Prostate gland (tissue), 2 donors: Measurements from ENCODE around the gene DOK3. TPM values are rescaled to one million over a fixed set of nuclear protein-coding genes. Genes with fewer than 3 reads are reported as not detected.

ENCODE experiments used
- DNase-seq: peaks from one replicate; pipeline ENCODE4 v3.0.0-alpha.2; 2019; ENCODE audit warnings: low spot score
- H3K27ac ChIP-seq, 2 donors: fragments of 200-600 bp; sonication (generic); 2 replicates each; pipeline ENCODE4 v1.5.1; 2017 to 2019
- H3K27me3 ChIP-seq: fragments of 200-600 bp; sonication (generic); replicated peaks from 2 replicates; pipeline ENCODE4 v1.5.1; 2019; ENCODE audit not compliant: insufficient read depth
- H3K36me3 ChIP-seq, 2 donors: fragments of 200-600 bp; sonication (generic); 1 replicate in 1 of 2; 2 replicates in 1 of 2; pipeline versions ENCODE4 v1.5.1 to v1.8.1; 2017 to 2019
- H3K4me1 ChIP-seq: fragments of 200-600 bp; sonication (generic); replicated peaks from 2 replicates; pipeline ENCODE4 v1.5.1; 2019
- H3K4me3 ChIP-seq, 2 donors: fragments of 200-600 bp; sonication (generic); 2 replicates each; pipeline ENCODE4 v1.5.1; 2017 to 2019
- H3K9me3 ChIP-seq: fragments of 200-600 bp; sonication (generic); 2 replicates; pipeline ENCODE4 v1.5.1; 2017
- POLR2A ChIP-seq: fragments of 450-650 bp; IDR thresholded peaks from one replicate; pipeline ENCODE4 v1.6.1; 2016; ENCODE audit warnings: antibody characterized with exemption, mild to moderate bottlenecking
- POLR2AphosphoS5 ChIP-seq: sonication (generic); formaldehyde crosslinking; IDR thresholded peaks from one replicate; pipeline ENCODE4 v1.6.1; 2017; ENCODE audit warnings: antibody characterized with exemption
- WGBS: methylation state at CpG from one replicate; pipeline ENCODE4 v1.1.5; 2018; 5-methylcytosine and 5-hydroxymethylcytosine counted together
- intact Hi-C: fragments of 100-400 bp; cut with DNase I; formaldehyde crosslinking; loops from one replicate; pipeline ENCODE4 v1.14.2; 2022
- total RNA-seq, 2 donors: library from RNA; depleted of rRNA; stranded (reverse); fragments of >200 nt; gene quantifications; one replicate each; pipeline ENCODE4 v1.1.0, GENCODE V29; 2016
- TF ChIP-seq, protein P1 (sequence below), 4 experiments: fragments of 200-600 bp in 2 of 4; fragments of 450-650 bp in 2 of 4; sonication (generic) in 2 of 4; IDR thresholded peaks; 1 replicate in 3 of 4; 2 replicates in 1 of 4; pipeline ENCODE4 v1.5.1; 2016 to 2019; ENCODE audit warnings: antibody characterized with exemption in 4 of 4, mild to moderate bottlenecking in 2 of 4, moderate library complexity in 2 of 4

The DOK3 gene
- total RNA-seq, 2 donors from 2014 or later, result 5.0 to 10.4 TPM

DNA sequence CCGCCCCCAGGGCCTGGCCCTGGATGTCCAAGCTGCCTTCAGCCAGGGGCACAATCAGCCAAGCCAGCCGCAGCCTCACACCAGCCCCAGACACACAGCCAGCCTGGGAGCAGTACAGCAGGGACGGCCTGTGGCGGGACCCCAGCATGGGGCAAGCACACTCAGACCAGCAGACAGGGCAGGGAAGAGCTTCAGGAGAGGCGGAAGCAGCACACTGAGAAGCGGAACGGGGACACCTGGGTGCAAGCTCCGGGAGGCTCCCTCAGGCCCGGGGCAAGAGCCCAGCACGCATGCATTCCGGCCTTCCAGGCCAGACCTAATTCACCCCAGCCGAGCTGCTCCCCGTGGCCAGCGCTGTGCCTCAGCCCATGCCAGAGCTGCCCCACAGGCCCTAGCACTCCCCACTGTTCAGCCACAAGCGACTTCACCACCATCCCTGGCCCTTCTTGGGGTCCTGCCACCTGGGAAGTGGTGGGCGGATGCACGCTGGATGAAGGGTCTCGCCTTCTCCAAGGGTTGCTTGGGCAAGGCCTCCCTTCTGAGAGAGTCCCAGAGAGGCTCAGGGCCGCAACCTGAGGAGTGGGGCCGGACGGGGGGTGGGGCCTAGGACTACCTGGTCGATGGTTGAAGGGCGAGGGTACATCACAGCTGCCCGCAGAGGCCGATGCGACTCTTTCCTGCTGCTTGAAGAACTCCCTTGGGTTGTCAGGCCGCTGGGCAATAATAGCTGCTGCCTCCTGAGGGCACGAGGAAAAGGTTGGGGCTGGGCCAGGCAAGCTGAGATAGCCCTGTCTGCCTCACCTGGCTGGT is 49.6 kb downstream of the DOK3 start:
- TF ChIP-seq, protein P1, sequence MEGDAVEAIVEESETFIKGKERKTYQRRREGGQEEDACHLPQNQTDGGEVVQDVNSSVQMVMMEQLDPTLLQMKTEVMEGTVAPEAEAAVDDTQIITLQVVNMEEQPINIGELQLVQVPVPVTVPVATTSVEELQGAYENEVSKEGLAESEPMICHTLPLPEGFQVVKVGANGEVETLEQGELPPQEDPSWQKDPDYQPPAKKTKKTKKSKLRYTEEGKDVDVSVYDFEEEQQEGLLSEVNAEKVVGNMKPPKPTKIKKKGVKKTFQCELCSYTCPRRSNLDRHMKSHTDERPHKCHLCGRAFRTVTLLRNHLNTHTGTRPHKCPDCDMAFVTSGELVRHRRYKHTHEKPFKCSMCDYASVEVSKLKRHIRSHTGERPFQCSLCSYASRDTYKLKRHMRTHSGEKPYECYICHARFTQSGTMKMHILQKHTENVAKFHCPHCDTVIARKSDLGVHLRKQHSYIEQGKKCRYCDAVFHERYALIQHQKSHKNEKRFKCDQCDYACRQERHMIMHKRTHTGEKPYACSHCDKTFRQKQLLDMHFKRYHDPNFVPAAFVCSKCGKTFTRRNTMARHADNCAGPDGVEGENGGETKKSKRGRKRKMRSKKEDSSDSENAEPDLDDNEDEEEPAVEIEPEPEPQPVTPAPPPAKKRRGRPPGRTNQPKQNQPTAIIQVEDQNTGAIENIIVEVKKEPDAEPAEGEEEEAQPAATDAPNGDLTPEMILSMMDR (IDR thresholded peaks at IDR 0.05), result no peak
- TF ChIP-seq POLR2AphosphoS5, result no peak
- no peak for TF ChIP-seq POLR2A
- H3K4me1 ChIP-seq, result no peaks in the 10 kb centered on the region
- no peak overlapping the region for H3K4me3 ChIP-seq
- 92% methylated on average over 28 of the region's 28 CpGs for WGBS
- no peaks in the 10 kb centered on the region for H3K27me3 ChIP-seq
- no peak overlapping the region for H3K27ac ChIP-seq
- no peak for DNase-seq
- H3K36me3 ChIP-seq, result no peaks in the 10 kb centered on the region
- H3K9me3 ChIP-seq, result no peaks in the 10 kb centered on the region
- intact Hi-C loops, result loop anchor here (5.0 kb wide), 1 partner anchor 143 kb away; no protein-coding TSS in a partner anchor

DNA sequence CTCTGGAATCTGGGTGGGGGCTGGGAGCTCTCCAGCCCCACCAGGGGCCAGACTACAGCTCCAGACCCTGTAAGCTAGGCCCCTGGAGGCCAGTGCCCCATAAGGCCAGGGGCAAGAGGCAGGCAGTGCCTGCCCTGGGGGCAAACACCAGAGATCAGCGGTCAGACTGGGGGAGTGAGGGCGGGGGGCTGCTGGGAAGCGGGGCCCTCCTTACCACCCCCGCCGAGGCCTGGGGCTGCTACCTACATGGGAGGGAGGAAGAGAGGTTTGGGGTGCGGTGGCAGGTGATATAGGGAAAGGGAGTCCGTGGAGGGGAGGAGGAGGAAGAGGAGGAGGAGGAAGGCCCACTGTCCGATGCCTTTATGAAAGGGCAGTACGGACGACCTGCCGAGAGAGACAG is 50.3 kb downstream of the DOK3 start:
- Histone ChIP-seq H3K27me3 (no peaks in the 10 kb centered on the region), H3K4me3 (no peak overlapping the region), H3K4me1 (no peaks in the 10 kb centered on the region), H3K36me3 (no peaks in the 10 kb centered on the region), H3K27ac (no peak overlapping the region), H3K9me3 (no peaks in the 10 kb centered on the region)
- intact Hi-C loops, result loop anchor here (5.0 kb wide), 1 partner anchor 142 kb away; no protein-coding TSS in a partner anchor
- TF ChIP-seq POLR2AphosphoS5, result no peak
- no peak for TF ChIP-seq POLR2A
- TF ChIP-seq, protein P1 (IDR thresholded peaks at IDR 0.05), result no peak
- WGBS, result 80% methylated on average over 11 of the region's 11 CpGs
- no peak for DNase-seq

DNA sequence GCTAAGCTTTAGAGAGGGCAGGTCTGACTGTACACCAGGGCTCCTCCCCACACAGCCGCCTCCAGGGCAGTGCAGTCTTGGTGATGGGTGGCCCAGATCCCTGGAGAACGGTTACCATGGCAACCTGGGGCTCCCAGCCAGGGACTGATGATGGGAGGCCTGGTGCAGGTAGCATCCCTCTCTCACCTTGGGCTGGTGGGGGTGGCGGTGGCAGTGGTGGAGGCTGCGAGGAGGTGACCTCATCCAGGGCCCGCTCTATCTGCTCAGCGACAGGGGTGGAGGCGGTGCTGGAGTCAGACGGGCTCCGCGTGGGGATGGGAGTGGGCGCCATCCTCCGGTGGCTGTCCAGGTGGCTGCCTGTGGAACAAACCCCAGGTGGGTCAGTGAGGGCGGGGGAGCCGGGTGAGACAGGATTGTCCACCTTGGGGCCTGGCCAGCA is 50.7 kb downstream of the DOK3 start:
- H3K27me3 ChIP-seq, result no peaks in the 10 kb centered on the region
- 82% methylated on average over 14 of the region's 14 CpGs for WGBS
- H3K9me3 ChIP-seq, result no peaks in the 10 kb centered on the region
- no peak overlapping the region for H3K27ac ChIP-seq
- H3K4me3 ChIP-seq, result no peak overlapping the region
- intact Hi-C loops, result loop anchor here (5.0 kb wide), 1 partner anchor 142 kb away; no protein-coding TSS in a partner anchor
- no peaks in the 10 kb centered on the region for H3K4me1 ChIP-seq
- no peaks in the 10 kb centered on the region for H3K36me3 ChIP-seq
- DNase-seq, result no peak
- TF ChIP-seq POLR2AphosphoS5 (no peak), POLR2A (no peak)
- TF ChIP-seq, protein P1 (IDR thresholded peaks at IDR 0.05), result no peak

DNA sequence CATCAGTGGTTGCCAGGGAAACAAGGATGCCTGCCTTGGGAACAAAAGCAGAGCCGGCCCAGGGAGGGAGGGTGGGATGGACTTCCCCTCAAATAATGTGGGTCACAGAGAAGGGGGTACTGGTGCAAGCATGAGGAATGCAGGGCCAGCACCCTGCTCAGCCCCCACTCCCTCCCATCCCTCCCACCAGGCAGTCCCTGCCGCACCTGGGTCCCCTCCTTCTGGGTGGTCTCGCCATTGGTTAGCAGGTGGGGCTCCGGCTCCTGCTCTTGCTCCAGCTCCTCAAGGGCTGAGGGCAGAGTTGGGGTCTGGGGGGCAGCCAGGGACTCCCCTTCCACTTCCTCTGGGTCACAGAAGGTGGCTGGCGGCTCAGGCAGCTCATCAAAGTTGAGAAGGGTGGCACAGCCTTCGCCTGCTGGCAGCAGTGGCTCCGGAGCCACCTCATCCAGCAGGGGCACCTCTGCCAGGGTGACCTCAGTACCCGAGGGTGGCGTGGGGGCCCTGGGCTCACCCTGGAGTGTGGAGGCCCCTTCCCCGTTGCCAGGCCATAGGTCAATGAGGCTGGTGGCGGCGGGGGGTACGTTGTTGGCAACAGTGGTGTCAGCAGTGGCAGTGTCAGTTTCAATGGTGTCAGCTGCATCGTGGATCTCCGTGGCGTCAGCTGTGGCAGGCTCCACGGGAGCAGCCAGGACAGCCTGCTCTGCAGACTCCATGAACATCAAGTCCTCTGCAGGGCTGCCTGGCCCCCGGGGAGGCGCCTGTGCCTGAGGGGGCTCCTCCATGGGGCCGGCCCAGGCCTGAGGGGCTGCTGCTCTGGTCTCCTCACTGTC is 51.6 kb downstream of the DOK3 start:
- no peak for DNase-seq
- no peaks in the 10 kb centered on the region for H3K9me3 ChIP-seq
- 86% methylated on average over 18 of the region's 20 CpGs for WGBS
- H3K4me3 ChIP-seq, result no peak overlapping the region
- H3K4me1 ChIP-seq, result no peaks in the 10 kb centered on the region
- no peaks in the 10 kb centered on the region for H3K36me3 ChIP-seq
- intact Hi-C loops, result loop anchor here (5.0 kb wide), 1 partner anchor 141 kb away; no protein-coding TSS in a partner anchor
- no peaks in the 10 kb centered on the region for H3K27me3 ChIP-seq
- H3K27ac ChIP-seq, result no peak overlapping the region
- no peak for TF ChIP-seq POLR2A
- TF ChIP-seq, protein P1 (IDR thresholded peaks at IDR 0.05), result no peak
- no peak for TF ChIP-seq POLR2AphosphoS5
